NCI-H1417 (cell line): ENCODE results near the gene SYNE3.
A peak's percentile ranks its signal among the peaks of the same experiment; 100 is the strongest.

ENCODE experiments used
- DNase-seq, 3 experiments: peaks; one replicate each; lab custom pipeline; 2025; lab: John Stamatoyannopoulos, UW

SYNE3 gene, protein sequence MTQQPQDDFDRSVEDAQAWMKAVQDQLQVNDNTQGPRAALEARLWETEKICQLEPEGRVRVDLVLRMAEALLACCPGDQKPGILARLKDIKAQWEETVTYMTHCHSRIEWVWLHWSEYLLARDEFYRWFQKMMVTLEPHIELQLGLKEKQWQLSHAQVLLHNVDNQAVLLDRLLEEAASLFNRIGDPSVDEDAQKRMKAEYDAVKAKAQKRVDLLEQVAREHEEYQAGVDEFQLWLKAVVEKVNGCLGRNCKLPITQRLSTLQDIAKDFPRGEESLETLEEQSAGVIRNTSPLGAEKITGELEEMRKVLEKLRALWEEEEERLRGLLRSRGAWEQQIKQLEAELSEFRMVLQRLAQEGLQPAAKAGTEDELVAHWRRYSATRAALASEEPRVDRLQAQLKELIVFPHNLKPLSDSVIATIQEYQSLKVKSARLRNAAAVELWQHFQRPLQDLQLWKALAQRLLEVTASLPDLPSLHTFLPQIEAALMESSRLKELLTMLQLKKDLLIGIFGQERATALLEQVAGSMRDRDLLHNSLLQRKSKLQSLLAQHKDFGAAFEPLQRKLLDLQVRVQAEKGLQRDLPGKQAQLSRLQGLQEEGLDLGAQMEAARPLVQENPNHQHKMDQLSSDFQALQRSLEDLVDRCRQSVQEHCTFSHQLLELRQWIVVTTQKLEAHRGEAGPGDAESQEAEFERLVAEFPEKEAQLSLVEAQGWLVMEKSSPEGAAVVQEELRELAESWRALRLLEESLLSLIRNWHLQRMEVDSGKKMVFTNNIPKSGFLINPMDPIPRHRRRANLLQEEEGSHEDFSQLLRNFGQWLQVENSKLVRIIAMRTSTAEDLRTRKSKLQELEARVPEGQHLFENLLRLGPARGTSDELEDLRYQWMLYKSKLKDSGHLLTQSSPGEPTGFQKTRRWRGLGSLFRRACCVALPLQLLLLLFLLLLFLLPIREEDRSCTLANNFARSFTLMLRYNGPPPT

DNA sequence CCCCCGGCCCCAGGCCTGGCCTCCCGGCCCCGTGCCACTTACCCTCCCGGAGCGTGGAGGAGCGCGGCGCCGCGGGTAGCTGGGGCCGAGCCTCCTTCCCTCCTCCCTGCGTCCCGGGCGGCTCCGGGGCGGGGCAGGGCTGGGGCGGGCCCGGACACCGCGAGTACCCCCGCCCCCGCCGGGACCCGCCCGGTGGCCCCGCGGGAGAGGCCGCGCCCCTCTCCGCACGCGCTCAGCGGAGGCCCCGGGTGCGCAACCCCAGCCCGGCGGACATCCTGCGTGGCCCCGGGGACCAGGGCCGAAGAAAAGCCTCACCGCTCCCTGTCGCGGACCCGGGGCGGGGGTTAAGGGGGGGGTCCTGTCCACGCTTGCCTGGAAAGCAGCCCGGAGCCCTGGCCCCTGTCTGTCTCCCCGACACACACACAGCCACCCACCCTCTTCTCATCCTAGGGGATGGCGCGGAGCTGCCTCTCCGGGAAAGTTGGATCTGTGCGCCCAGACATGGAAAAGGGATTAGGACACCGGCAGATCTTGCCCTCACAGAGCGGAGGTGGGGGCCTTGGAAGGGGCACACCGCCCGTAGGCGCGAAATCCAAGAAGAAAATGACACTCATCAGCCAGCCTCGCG, at the start of gene SYNE3:
TSS of gene SYNE3 (minus strand) at position 97 of the 628 bp plus-strand sequence. CDS start 40,829 bp downstream, outside the sequence.
- DNase-seq, result peak; percentile 15 to 66 (median 64)

DNA sequence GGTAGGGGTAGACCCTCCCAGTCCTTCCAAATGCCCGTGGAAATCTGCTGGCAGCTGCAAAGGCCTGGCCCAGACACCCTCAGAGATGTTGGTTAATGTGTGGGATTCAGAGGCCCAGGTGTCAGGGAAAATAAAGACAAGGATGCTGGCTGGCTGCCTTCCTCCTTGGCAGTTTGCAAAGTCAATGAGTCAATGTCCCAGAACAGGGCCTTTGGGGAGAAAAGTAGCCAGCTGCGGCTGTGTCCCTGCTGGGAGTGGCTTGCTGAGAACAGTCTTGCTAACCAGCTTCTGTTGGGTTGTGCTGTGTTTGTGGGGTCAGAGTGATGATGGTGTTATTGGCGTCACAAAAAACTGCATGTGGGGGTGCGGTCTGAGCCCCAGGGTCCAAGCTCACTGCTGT, 47.6 kb upstream of the SYNE3 start:
- DNase-seq, result no peak

DNA sequence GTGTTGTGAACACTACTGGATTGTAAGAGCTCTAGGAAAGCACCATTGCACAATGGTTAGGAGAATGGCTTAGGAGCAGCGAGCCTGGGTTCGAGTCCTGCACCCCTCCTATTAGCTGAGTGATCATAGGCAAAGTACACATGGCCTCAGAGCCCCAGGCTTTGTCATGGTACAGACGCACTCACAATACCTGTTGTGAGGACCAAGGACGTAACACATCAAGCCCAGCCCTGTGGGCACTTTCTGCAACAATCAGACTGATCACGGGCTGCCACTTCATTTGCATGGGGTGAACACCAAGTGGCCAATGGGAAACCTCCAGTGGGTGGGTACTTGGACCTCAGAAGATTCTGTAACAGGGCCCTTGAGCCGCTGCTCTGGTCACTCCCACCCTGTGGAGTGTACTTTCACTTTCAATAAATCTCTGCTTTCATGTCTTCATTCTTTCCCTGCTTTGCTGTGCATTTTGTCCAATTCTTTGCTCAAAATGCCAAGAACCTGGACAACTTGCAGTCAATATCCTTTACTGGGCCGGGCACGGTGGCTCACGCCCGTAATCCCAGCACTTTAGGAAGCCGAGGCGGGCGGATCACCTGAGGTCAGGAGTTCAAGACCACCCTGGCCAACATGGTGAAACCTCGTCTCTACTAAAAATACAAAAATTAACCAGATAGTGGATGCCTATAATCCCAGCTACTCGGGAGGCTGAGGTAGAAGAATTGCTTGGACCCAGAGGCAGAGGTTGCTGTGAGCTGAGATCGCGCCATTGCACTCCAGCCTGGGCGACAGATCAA, 46.6 kb upstream of the SYNE3 start:
- peak in 2 of 3 experiments; percentile 17 to 69 for DNase-seq

DNA sequence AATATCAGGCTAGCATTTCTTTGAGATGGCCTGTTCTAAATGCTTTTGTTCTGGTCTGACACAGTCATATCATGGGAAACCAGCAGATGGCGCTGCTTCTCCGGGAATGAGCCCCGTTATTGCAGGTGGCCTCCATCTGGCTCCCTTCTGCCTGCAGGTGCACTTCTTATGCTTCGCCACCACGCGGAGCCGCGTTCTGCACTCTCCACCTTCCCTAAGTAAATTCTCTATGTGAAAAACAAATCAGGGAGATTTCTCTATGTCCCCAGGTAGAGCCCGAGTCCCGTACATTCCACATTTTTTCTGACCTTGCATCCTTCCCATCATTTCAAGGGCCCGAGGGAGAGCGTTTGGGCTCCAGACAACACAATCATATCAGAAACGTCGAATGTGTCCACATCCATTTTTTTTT, 44.6 kb upstream of the SYNE3 start:
- DNase-seq, result peak; percentile 83 to 96 (median 96)

DNA sequence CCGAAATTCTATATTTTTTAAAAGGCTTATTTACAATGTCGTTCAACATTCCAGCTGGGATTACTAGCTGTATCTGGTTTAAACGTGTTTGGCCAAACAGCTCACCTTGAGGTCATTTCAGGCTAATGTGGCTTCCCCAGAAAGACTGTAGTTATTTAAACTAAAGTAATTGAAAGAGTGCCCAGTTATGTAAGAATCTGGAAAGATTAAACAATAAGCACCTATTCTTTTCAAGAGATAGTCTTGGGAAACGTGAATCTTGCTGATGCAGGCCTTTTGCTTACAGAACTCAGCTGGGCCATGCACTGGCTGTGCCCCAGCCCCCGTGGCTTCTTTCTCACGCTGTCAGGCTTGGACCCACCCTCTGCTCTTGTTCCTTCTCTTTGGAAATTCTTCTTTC, 42.8 kb upstream of the SYNE3 start:
- no peak for DNase-seq

DNA sequence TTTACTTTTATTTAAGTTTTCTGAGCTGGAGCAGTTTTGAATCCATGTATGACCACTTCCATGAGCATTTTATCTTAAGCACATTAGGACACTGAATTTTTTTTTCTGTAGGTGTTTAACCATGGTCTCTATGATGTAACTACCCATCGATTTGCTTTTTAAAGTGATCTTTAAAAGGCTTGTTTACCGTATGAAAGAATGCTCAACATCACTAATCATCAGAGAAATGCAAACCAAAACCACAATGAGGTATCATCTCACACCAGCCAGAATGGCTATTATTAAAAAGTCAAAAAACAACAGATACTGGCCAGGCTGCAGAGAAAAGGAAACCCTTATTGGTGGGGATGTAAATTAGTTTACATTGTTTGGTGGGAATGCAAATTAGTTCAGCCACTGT, 41.4 kb upstream of the SYNE3 start:
- no peak for DNase-seq

DNA sequence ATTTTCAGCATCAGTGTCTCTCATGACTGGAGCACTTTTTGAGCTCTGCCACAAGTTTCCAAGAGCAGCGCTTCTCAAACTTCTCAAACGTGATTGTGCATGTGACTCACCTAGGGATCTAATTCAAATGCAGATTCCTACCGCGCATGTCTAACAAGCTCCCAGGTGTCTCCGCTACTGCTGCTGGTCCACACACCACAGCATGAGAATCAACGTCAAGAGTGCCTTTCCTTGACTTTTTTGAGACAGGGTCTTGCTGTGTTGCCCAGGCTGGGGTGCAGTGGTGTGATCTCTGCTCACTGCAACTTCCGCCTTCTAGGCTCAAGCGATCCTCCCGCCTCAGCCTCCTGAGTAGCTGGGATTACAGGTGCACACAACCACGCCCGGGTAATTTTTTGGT, 40.8 kb upstream of the SYNE3 start:
- no peak for DNase-seq

DNA sequence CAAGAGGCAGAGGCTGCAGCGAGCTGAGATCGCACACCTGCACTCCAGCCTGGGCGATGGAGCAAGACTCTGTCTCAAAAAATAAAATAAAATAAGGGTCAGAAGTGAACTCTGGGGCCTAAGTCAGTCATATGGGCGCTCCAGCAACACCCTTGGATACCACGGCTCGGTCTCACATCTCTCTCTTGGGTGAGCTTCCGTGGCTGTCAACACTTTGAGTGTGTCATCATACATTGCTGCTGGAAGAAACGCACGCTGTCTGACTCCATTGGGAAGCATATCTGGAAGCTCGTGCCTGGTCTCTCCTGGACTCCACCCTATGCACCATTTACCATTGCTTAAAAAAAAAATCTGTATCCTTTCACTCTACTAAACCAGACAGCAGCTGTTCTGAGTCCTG, 38.6 kb upstream of the SYNE3 start:
- no peak for DNase-seq

DNA sequence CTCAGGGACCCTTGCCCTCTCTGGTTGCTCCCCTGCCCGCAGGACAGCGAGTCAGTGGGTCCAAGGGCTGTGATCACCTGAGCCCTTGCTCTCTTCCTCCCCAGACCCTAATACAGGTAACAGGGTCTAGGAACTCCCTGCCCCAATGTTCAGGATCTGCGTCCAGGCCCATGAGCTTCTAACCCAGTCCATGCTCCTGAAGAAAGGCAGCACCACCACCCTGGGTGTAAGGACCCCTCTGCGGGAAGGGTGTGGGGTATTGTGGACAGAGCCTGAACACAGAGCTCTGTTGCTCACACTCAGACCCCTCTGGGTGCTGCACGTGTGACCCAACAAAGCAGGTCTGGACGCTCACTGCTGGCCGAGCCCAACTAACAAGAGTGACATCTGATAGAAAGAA, 36.7 kb upstream of the SYNE3 start:
- DNase-seq, result no peak

DNA sequence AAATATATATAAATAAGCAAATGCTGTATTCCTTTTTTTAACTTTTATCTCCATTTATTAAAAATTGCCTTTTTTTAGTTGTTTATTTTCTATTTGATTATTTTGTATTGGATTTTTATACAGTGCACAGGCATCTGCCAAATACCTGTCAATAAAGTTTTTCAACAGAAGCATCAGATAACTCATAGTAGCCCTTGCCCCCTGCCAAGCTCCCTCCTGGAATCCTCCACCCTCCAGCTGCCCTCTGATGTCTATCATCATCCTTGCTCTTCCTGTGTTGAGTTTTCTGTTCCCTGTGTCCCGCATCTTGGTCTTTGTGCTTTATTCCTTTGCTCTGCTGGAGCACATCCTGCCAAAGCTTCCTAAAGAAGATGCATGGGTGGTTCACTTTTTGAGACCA, 35.0 kb upstream of the SYNE3 start:
- DNase-seq, result no peak

DNA sequence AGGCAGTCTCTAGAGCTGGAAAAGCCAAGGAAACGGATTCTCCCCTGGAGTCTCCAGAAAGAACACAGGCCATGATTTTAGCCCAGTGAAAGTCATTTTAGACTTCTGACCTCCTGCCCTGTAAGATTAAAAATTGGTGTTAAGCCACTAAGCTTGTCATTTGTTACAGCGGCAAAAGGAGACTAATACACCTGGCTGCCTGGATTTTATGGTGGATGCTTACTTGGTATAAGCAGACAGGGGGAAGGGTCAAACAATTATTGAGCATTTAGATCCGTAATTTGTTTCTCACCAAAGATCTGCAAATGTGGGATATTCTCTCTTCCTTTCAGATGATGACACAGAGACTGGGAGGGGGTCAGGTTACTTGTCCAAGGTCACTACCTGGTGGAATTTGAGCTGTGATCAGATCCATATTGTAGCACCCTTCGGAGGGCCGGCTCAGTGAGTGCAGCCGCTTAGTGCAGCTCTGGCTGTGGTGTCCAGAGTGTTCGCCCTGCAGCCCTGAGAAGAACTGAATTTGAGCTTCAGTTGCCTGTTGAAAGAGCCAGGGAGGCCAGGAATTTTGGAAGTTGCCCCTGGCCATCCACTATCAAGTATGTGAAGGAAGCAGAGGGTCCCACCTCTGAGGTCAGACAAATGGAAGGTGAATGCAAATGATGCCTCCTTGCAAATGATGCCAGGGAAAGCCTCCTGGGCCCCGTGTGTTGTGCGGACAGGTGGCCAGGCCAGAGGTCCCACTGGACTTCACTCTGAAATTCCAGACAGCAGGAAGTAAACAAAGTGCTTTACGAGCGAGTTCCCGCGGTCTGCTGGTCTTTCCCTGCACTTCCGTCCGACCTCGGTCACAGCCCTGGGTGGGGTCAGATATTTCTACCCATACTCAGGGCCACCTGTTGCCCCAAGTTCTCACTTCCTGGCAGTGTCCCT, 33.5 kb upstream of the SYNE3 start:
- DNase-seq, result no peak

DNA sequence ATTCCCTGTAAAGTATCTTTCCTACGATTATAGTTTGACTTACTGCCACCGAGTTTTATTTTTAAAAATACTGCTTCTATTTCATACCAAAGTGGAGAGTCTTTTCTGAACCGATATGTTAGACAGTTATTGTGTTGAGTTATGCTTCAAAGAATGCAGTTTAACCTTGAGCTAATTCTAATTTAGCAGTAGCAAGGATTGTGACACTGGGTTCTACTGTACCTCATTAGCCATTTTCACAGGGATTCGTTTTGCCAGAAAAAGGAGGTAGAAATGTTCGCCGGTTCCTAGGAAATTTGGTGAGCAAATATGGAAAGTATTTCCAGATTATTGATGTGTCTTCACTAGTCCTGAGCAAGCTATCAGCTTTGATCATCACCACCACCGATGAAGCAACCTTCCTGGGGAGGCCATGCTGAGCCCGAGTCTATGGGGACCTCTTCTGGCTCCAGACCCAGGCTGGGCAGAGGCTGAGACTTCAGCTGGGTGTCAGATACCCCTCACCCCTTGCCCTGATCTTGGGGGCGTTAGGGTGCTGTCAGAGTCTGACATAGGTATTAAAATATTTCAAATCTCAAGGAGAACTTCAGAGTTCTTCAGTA, 32.0 kb upstream of the SYNE3 start:
- no peak for DNase-seq

DNA sequence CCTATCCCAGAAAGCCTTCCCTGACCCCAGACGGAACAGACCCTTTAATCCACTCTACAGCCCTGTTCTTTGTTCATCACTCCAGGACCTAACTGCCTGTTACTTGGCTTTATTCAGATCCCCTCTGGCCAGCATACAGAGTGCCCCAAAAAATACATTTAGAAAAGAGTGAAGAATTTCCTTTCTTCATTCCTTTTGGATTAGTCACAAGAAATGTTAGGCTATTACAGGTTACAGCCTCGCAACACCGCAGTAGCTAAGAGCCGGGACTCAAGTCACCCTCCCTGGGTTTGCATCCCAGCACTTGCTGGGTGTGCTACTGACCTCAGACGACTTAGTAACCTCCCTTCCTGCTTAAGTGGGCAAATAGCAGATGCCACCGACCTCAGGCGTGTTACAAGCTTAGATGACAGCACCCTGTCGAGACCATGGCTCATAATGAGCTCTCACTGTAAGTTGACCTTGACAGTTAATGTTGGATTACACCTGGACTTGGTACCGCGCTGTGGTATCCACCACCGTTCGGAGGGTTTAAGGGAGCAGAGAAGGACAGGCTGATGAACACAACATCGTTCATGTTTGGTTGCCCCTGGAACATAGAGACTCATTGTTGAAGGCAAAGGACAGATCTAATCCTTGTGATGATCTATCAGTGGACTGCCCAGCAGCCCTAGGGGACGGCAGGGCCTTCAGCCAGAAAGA, 31.3 kb upstream of the SYNE3 start:
- no peak for DNase-seq

DNA sequence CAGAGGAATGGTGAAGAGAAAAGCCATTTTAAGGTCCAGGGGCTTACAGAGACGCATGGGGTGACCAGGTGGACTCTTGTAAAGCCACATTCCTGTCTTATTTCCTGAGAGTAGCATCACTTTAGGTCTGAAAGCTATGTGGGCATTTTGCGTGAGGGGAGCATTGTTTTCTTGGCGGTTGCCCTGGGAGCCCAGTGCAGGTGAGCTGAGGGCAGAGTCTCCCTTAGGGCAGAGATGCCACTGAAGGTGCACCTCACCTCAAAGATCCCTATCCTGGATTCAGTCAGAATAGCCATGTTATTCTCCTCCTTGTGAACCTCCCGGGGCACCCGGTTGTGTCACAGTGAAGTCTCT, 30.8 kb upstream of the SYNE3 start:
- DNase-seq, result no peak

DNA sequence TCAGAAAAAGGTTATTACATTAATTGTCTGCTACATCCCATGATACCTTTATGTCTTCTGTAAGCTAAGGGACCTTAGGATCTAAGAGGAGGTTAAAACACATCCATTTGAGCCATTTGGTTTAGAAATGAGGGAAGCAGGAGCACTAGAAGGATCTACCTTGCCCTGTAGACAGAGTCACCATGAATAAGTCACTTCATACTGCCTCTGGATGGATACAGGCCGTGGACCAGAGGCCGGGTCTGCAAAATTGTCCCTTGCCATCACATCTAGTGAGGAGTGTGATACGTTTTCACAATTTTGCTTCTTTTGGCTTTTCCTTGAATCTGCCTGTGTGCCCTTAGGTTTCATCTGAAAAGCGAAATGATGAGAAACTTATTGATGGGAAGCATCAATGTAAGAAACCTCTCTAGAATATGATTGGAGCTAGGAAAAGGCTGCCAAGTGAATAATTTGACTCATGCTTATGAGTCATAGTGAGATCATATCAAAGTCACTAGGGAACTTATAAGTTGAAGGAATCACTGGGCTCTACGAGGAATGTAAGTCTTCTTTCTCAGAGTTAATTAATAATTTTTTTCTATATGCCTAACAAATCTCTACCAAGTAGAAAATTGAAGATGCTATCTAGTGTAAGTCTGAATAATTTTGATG, 29.2 kb upstream of the SYNE3 start:
- DNase-seq, result no peak

DNA sequence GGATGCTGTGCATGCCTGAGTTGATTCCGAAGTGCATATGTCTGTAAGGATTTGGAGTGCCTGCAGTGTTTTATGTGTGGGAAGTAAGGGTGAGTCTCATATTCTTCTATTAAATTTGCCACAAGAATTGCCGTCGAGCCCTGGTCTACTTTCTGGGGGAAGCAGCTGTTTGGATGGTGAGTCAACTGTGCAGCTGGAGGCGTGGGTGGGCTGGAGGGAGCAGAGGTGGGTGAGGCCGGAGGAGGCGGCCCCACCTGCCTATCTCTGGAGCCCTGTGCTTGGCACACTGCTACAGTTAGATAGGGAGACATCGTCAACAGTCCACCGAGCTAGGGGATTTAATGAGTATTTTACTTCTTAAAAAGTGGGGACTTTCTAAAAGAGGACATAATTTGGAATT, 28.1 kb upstream of the SYNE3 start:
- no peak for DNase-seq

DNA sequence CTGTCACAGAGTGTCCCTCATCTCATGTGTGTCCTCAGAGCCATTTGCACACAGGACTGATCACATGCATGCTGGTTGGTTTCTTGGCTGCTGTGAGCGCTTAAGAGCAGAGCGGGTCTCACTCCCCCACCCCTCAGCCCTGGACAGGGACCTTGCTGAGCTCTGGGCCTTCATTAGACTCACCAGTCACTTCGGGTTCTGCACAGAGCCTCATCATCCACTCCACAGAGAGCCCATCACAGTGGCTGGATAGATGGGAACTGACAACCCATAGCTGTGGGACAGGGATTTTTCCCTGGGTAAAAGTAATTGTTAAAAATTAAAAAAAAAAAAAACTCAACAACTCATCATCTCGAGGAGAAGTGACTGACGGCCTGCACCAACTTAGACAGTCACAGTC, 26.6 kb upstream of the SYNE3 start:
- no peak for DNase-seq

DNA sequence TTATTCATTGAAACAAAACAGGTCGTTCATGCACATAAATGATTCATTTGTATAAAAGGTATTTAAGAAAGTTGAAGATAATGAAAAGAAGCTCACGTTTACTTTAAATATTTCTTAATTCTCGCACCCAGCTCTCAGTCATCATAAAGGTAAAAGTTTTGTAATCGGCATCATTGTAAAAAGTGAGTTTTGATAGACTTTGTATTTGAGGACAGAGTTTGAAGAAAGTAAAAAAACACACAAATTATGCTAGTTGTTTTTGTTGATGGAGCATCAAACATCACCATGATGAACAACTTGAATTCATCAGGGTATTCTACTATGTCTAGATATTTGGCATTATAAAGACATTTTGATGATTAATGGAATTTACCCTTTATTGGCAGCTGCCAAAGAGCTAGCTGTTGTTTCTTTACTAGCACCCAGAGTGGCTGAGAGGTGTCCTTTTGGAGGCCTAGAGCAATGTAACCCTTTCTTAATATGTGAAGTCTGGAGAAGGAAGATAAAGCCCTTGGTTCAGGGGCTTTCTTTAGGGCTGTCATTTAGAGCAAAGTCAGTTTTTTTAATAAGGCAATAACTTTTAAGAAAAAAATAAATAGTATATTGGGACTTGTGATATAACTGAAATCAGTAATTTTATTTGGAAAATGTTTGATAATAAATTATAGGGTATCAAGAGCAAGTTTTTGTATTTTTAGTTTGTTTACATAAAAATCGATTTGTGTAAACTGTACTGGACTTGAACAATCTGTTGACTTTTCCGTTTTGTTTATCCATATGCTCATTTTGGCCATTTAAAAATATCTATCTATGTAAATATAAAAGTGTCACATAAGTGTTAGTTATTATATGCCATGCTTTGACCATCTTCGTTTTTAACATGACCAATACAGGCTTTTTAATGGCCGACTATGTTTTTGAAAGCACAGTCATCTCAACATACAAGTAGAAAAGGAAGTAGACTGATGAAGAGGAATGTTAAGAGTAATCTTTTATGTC, 25.8 kb upstream of the SYNE3 start:
- DNase-seq, result no peak
